ENCODE measurements around the gene PNCK.

The PNCK gene

GRCh38 chrX:153628665-153629064 is 44.9 kb downstream of the PNCK start:
- DNase-seq (ENCODE audit: low read depth in 2 of 3, low spot score in 1 of 3): no peak

- no peak for DNase-seq (ENCODE audit: low read depth in 2 of 3, low spot score in 1 of 3)
Measured at GRCh38 chrX:153628129-153628528, 45.5 kb downstream of the PNCK start.

GRCh38 chrX:153627675-153628111 is 45.9 kb downstream of the PNCK start:
- no peak for DNase-seq (ENCODE audit: low read depth in 2 of 3, low spot score in 1 of 3)

- no peak for DNase-seq (ENCODE audit: low read depth in 2 of 3, low spot score in 1 of 3)
Measured at GRCh38 chrX:153626863-153627674, 46.5 kb downstream of the PNCK start.

GRCh38 chrX:153626025-153626633 is 47.5 kb downstream of the PNCK start:
- DNase-seq (ENCODE audit: low read depth in 2 of 3, low spot score in 1 of 3): no peak

- no peak for DNase-seq (ENCODE audit: low read depth in 2 of 3, low spot score in 1 of 3)
Measured at GRCh38 chrX:153625271-153626024, 48.2 kb downstream of the PNCK start.

GRCh38 chrX:153624196-153625091 is 49.2 kb downstream of the PNCK start:
- DNase-seq (ENCODE audit: low read depth in 2 of 3, low spot score in 1 of 3): no peak

GRCh38 chrX:153623310-153624029 is 50.1 kb downstream of the PNCK start:
- DNase-seq (ENCODE audit: low read depth in 2 of 3, low spot score in 1 of 3): no peak

GRCh38 chrX:153622661-153623309 is 50.8 kb downstream of the PNCK start:
- no peak for DNase-seq (ENCODE audit: low read depth in 2 of 3, low spot score in 1 of 3)

GRCh38 chrX:153621949-153622598 is 51.5 kb downstream of the PNCK start:
- DNase-seq (ENCODE audit: low read depth in 2 of 3, low spot score in 1 of 3): no peak

- no peak for DNase-seq (ENCODE audit: low read depth in 2 of 3, low spot score in 1 of 3)
Measured at GRCh38 chrX:153620576-153620975, 53.0 kb downstream of the PNCK start.

All from stimulated activated CD4-positive, alpha-beta T cell treated with anti-CD3 and anti-CD28 coated beads, Interleukin-12 subunit alpha, Interleukin-12 subunit beta, amount 100 ng/mL, for 48 hours (primary cell).